Bronchial epithelial cell (primary cell): ENCODE measurements around the gene TAC4. TPM values are rescaled to one million over a fixed set of nuclear protein-coding genes. Genes with fewer than 3 reads are reported as not detected.

Experiments
- DNase-seq: peaks from one replicate; pipeline ENCODE4 v3.0.0-alpha.2; 2010; ENCODE audit warnings: low read depth
- FAIRE-seq: peaks from 2 replicates; lab custom pipeline; 2011; peaks lifted over from hg19 to GRCh38; lab: Jason Lieb, UNC
- H3K27me3 ChIP-seq: 2 replicates; pipeline ENCODE4 v1.5.1; 2011; ENCODE audit warnings: low read length; ENCODE audit not compliant: control insufficient read depth, insufficient read depth
- H3K36me3 ChIP-seq: 2 replicates; pipeline ENCODE4 v1.5.1; 2011; ENCODE audit warnings: low read length; ENCODE audit not compliant: control insufficient read depth, insufficient read depth
- H3K4me3 ChIP-seq: 2 replicates; pipeline ENCODE4 v1.5.1; 2011; ENCODE audit warnings: mild to moderate bottlenecking, low read depth, low read length, control low read depth
- CTCF ChIP-seq: IDR thresholded peaks from 2 replicates; pipeline ENCODE4 v1.5.1; 2011; ENCODE audit warnings: mild to moderate bottlenecking, moderate library complexity, low read length, control low read depth, inconsistent platforms; ENCODE audit not compliant: insufficient read depth, severe bottlenecking
- total RNA-seq: library from RNA; depleted of rRNA; stranded (reverse); fragments of >200 nt; gene quantifications from 2 replicates; pipeline ENCODE4 v1.2.1, GENCODE V29; 2014

The TAC4 gene
- total RNA-seq, 1 donor from 2014 or later = not detected

- no peak for DNase-seq
- peaks cover 12% of the 10 kb centered on the region for H3K27me3 ChIP-seq
- no peak overlapping the region for H3K4me3 ChIP-seq
- TF ChIP-seq CTCF = no peak
- FAIRE-seq = no peak
- no peaks in the 10 kb centered on the region for H3K36me3 ChIP-seq
Observed at GRCh38 chr17:49850218-49850610, 2.3 kb upstream of the TAC4 start.

GRCh38 chr17:49848739-49849138, 870 bp upstream of the TAC4 start:
- H3K36me3 ChIP-seq = no peaks in the 10 kb centered on the region
- FAIRE-seq (no peak), DNase-seq (no peak)
- H3K4me3 ChIP-seq = no peak overlapping the region
- peaks cover 8% of the 10 kb centered on the region for H3K27me3 ChIP-seq
- TF ChIP-seq CTCF = no peak

GRCh38 chr17:49846938-49847712, 744 bp downstream of the TAC4 start:
- DNase-seq (no peak), FAIRE-seq (no peak)
- TF ChIP-seq CTCF = no peak
- Histone ChIP-seq H3K27me3 (peaks cover 2% of the 10 kb centered on the region), H3K36me3 (no peaks in the 10 kb centered on the region), H3K4me3 (no peak overlapping the region)

- DNase-seq (no peak), FAIRE-seq (no peak)
- Histone ChIP-seq H3K4me3 (no peak overlapping the region), H3K27me3 (no peaks in the 10 kb centered on the region), H3K36me3 (no peaks in the 10 kb centered on the region)
- no peak for TF ChIP-seq CTCF
Observed at GRCh38 chr17:49845321-49845720, 2.5 kb downstream of the TAC4 start.

GRCh38 chr17:49843774-49844350, 4.0 kb downstream of the TAC4 start:
- DNase-seq = no peak
- peak; percentile 59 for TF ChIP-seq CTCF
- H3K27me3 ChIP-seq = no peaks in the 10 kb centered on the region
- FAIRE-seq = no peak
- no peaks in the 10 kb centered on the region for H3K36me3 ChIP-seq
- no peak overlapping the region for H3K4me3 ChIP-seq
